Calu3 (cell line): ENCODE data around the gene DNAH14. TPM values are rescaled to one million over a fixed set of nuclear protein-coding genes. Genes with fewer than 3 reads are reported as not detected.

Experiments
- BruUV-seq: library from RNA; stranded (reverse); fragments of 400-500 nt; replicated peaks from 2 replicates; lab custom pipeline; 2021; lab: Mats Ljungman, UMichigan
- CTCF ChIA-PET: fragments of 300-600 bp; sonication (Branson Sonifier 250); formaldehyde crosslinking; loops from one replicate; lab custom pipeline; 2022; ENCODE audit warnings: antibody characterized with exemption; lab: Charles Lee
- DNase-seq: peaks from one replicate; pipeline ENCODE4 v3.0.0; 2022
- H3K27ac Mint-ChIP-seq: one replicate; pipeline ENCODE4 v1.8.0; 2022; ENCODE audit warnings: mixed read lengths; ENCODE audit not compliant: unreplicated experiment
- H3K27me3 Mint-ChIP-seq: one replicate; pipeline ENCODE4 v1.8.0; 2022; ENCODE audit warnings: mixed read lengths; ENCODE audit not compliant: unreplicated experiment
- H3K36me3 Mint-ChIP-seq: one replicate; pipeline ENCODE4 v1.8.0; 2022; ENCODE audit warnings: mild to moderate bottlenecking, moderate library complexity, mixed read lengths; ENCODE audit not compliant: insufficient read depth, unreplicated experiment
- H3K4me1 Mint-ChIP-seq: one replicate; pipeline ENCODE4 v1.8.0; 2022; ENCODE audit warnings: mild to moderate bottlenecking, low read depth, mixed read lengths; ENCODE audit not compliant: unreplicated experiment
- H3K4me3 Mint-ChIP-seq: one replicate; pipeline ENCODE4 v1.8.0; 2022; ENCODE audit warnings: mild to moderate bottlenecking, low read depth, moderate library complexity, mixed read lengths; ENCODE audit not compliant: unreplicated experiment
- H3K9me3 Mint-ChIP-seq: one replicate; pipeline ENCODE4 v1.8.0; 2022; ENCODE audit warnings: low read depth, mixed read lengths; ENCODE audit not compliant: unreplicated experiment
- CTCF ChIP-seq: fragments of 200-600 bp; IDR thresholded peaks from one replicate; pipeline ENCODE4 v1.8.0; 2022; ENCODE audit warnings: antibody characterized with exemption; ENCODE audit not compliant: unreplicated experiment
- intact Hi-C: fragments of 100-400 bp; cut with micrococcal nuclease; formaldehyde crosslinking; loops from one replicate; pipeline ENCODE4 v1.10.0; 2022; ENCODE audit not compliant: unreplicated experiment
- total RNA-seq: library from RNA; stranded (reverse); gene quantifications from 2 replicates; pipeline ENCODE4 v1.2.3, GENCODE V29; 2022

DNAH14 gene
- total RNA-seq, 1 experiment from 2014 or later, result 66.8 TPM

DNA sequence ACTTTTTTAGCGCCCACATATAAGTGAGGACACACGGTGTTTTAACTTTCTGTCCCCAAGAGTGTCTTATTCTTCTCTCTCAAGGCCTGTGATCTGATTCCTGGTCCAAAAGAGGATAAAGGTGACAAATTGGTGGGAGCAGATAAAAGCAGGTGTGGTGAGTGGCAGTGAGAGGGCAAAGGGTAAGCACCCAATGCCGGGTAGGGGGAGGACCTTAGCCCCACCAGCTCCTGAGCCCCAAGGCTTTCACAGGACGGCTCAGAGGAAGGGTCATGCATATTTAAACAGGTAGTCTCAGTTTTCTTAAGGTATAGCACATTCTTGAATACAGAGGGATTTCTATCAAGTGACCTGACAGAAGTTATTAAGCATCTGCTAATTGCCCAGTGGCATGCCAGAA, 478.8 kb downstream of the DNAH14 start:
- Mint-ChIP-seq H3K27me3 (no peaks in the 10 kb centered on the region), H3K36me3 (peaks cover 68% of the 10 kb centered on the region), H3K9me3 (no peaks in the 10 kb centered on the region), H3K4me1 (peaks cover 22% of the 10 kb centered on the region), H3K27ac (peak overlapping the region; percentile 21), H3K4me3 (no peak overlapping the region)
- intact Hi-C loops, result no loop called here
- no peak for TF ChIP-seq CTCF
- DNase-seq, result no peak
- CTCF ChIA-PET, result no interaction called here
- no TSS peak for BruUV-seq

- Mint-ChIP-seq H3K9me3 (no peaks in the 10 kb centered on the region), H3K27ac (no peak overlapping the region), H3K27me3 (no peaks in the 10 kb centered on the region), H3K4me3 (no peak overlapping the region), H3K4me1 (peaks cover 30% of the 10 kb centered on the region), H3K36me3 (peaks cover 61% of the 10 kb centered on the region)
- CTCF ChIA-PET, result no interaction called here
- BruUV-seq, result no TSS peak
- DNase-seq, result no peak
- TF ChIP-seq CTCF, result no peak
- intact Hi-C loops, result no loop called here
Observed at GRCh38 chr1:225409051-225409450, 479.6 kb downstream of the DNAH14 start.

- no peak overlapping the region for H3K4me3 Mint-ChIP-seq
- H3K27me3 Mint-ChIP-seq, result no peaks in the 10 kb centered on the region
- no peaks in the 10 kb centered on the region for H3K9me3 Mint-ChIP-seq
- H3K4me1 Mint-ChIP-seq, result peaks cover 40% of the 10 kb centered on the region
- no peak overlapping the region for H3K27ac Mint-ChIP-seq
- no peak for TF ChIP-seq CTCF
- intact Hi-C loops, result no loop called here
- CTCF ChIA-PET, result no interaction called here
- no TSS peak for BruUV-seq
- peaks cover 59% of the 10 kb centered on the region for H3K36me3 Mint-ChIP-seq
- DNase-seq, result no peak
Observed at GRCh38 chr1:225410036-225410435, 480.6 kb downstream of the DNAH14 start.

DNA sequence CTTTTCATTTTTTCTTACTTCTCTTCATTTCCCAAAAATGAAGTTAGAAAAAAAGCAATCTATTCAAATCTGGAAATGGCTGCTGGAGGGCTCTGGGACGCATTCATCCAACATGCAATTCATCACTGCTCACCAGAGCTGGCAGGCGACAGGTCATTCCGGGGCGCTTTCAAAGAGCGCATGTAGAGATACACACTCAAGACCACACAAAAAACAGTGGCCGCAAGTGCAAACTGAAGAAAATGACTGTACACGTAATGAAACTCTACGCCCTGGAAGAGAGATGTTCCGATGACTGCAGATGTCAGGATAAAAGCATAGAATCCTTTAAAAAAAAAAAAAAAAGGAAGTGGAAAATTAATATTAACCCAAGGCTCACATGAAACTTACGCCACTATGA, 482.8 kb downstream of the DNAH14 start:
- TF ChIP-seq CTCF, result no peak
- no peaks in the 10 kb centered on the region for H3K27me3 Mint-ChIP-seq
- intact Hi-C loops, result no loop called here
- peaks cover 70% of the 10 kb centered on the region for H3K36me3 Mint-ChIP-seq
- H3K4me3 Mint-ChIP-seq, result no peak overlapping the region
- H3K4me1 Mint-ChIP-seq, result peaks cover 49% of the 10 kb centered on the region
- BruUV-seq, result no TSS peak
- CTCF ChIA-PET, result interaction anchor here (0.8 to 1.5 kb wide), 2 partner anchors 19 to 33 kb away, joined by 3 to 4 read pairs; no protein-coding TSS in a partner anchor
- no peak for DNase-seq
- H3K9me3 Mint-ChIP-seq, result no peaks in the 10 kb centered on the region
- no peak overlapping the region for H3K27ac Mint-ChIP-seq
